ENCODE measurements around the gene TRAPPC13.

DNA sequence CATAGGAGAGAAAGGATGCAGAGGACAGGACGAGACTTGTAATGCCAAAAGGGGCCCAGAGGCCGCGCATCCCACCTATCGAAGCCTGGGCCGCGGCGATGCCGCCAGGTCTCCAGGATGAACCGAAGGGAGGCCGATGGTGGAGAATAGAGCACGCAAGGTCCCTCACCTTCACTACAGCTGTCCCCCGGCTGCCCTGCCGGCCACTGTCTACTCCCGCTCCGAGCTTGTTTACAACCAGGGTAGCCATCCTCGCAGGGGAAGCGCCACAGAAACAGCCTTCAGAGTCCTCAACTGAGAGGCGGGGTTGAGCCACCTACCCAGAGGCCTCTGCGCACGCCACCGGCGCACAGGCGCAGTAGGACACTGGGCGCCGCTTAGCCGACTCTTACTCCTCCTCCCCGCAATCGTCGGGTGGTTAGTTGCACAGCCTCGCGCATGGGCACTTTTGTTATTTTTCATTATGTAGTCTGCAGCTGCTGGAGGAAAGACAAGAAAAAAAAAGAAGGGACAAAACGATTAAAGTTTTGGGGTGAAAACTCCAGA lies 729 bp upstream of the TRAPPC13 start, which contains the start of gene TRIM23:
- TF ChIP-seq, protein P1, sequence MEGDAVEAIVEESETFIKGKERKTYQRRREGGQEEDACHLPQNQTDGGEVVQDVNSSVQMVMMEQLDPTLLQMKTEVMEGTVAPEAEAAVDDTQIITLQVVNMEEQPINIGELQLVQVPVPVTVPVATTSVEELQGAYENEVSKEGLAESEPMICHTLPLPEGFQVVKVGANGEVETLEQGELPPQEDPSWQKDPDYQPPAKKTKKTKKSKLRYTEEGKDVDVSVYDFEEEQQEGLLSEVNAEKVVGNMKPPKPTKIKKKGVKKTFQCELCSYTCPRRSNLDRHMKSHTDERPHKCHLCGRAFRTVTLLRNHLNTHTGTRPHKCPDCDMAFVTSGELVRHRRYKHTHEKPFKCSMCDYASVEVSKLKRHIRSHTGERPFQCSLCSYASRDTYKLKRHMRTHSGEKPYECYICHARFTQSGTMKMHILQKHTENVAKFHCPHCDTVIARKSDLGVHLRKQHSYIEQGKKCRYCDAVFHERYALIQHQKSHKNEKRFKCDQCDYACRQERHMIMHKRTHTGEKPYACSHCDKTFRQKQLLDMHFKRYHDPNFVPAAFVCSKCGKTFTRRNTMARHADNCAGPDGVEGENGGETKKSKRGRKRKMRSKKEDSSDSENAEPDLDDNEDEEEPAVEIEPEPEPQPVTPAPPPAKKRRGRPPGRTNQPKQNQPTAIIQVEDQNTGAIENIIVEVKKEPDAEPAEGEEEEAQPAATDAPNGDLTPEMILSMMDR (IDR thresholded peaks at IDR 0.05; ENCODE audit: insufficient read depth, low read depth, low read length) = no peak
- no peak for TF ChIP-seq EZH2 (IDR thresholded peaks at IDR 0.05; ENCODE audit: insufficient read depth, low read length)

Data from astrocyte (in vitro differentiated cells and primary cell).